Neuronal stem cell (in vitro differentiated cells): Measurements from ENCODE around the gene ERBIN.

Experiments used
- DNase-seq: peaks from one replicate; pipeline ENCODE4 v3.0.0-alpha.2; 2013; ENCODE audit warnings: low spot score
- H2AFZ ChIP-seq: one replicate; pipeline ENCODE4 v1.6.1; 2013; ENCODE audit warnings: mild to moderate bottlenecking, low read length, inconsistent platforms
- H2AK5ac ChIP-seq: 2 replicates; pipeline ENCODE4 v1.6.1; 2013; ENCODE audit warnings: low read depth, mild to moderate bottlenecking, inconsistent platforms, low read length, moderate library complexity, mixed read lengths
- H2BK120ac ChIP-seq: 2 replicates; pipeline ENCODE4 v1.6.1; 2013; ENCODE audit warnings: low read depth, mild to moderate bottlenecking, inconsistent platforms, low read length, moderate library complexity, mixed read lengths
- H2BK12ac ChIP-seq: one replicate; pipeline ENCODE4 v1.6.1; 2013; ENCODE audit warnings: low read length, inconsistent platforms
- H2BK15ac ChIP-seq: 2 replicates; pipeline ENCODE4 v1.6.1; 2013; ENCODE audit warnings: mild to moderate bottlenecking, low read length, inconsistent platforms, mixed read lengths
- H2BK5ac ChIP-seq: one replicate; pipeline ENCODE4 v1.6.1; 2013; ENCODE audit warnings: inconsistent platforms, mild to moderate bottlenecking, low read length, moderate library complexity
- H3K14ac ChIP-seq: one replicate; pipeline ENCODE4 v1.6.1; 2013; ENCODE audit warnings: low read length, inconsistent platforms
- H3K18ac ChIP-seq: 2 replicates; pipeline ENCODE4 v1.6.1; 2013; ENCODE audit warnings: low read length, inconsistent platforms
- H3K23ac ChIP-seq: 2 replicates; pipeline ENCODE4 v1.6.1; 2013; ENCODE audit warnings: low read depth, mild to moderate bottlenecking, mixed read lengths, low read length, inconsistent platforms; ENCODE audit not compliant: poor library complexity
- H3K27ac ChIP-seq: replicated peaks from 3 replicates; pipeline ENCODE4 v1.5.1; 2013; ENCODE audit warnings: low read length, inconsistent platforms
- H3K27me3 ChIP-seq, 3 experiments: 2 replicates each; pipeline ENCODE4 v1.6.1; 2013; ENCODE audit warnings: low read length in 3 of 3, mild to moderate bottlenecking in 2 of 3, inconsistent platforms in 1 of 3, low read depth in 1 of 3, mixed read lengths in 1 of 3, moderate library complexity in 1 of 3; ENCODE audit not compliant: control insufficient read depth in 3 of 3, insufficient read depth in 3 of 3
- H3K36me3 ChIP-seq, 2 donors: replicated peaks in 1 of 2; 2 replicates each; pipeline ENCODE4 v1.6.1; 2013; ENCODE audit warnings: low read length in 2 of 2; ENCODE audit not compliant: control insufficient read depth in 2 of 2, insufficient read depth in 2 of 2
- H3K4ac ChIP-seq: 2 replicates; pipeline ENCODE4 v1.6.1; 2013; ENCODE audit warnings: inconsistent platforms, mild to moderate bottlenecking, low read length, moderate library complexity
- H3K4me1 ChIP-seq, 2 donors: 1 replicate in 1 of 2; 2 replicates in 1 of 2; pipeline ENCODE4 v1.6.1; 2013; ENCODE audit warnings: low read length in 2 of 2, low read depth in 1 of 2; ENCODE audit not compliant: control insufficient read depth in 2 of 2, insufficient read depth in 1 of 2
- H3K4me2 ChIP-seq: one replicate; pipeline ENCODE4 v1.6.1; 2013; ENCODE audit warnings: mild to moderate bottlenecking, low read length, inconsistent platforms; ENCODE audit not compliant: insufficient read depth, poor library complexity, severe bottlenecking
- H3K4me3 ChIP-seq, 2 donors: 2 replicates each; pipeline ENCODE4 v1.5.1; 2013; ENCODE audit warnings: low read length in 2 of 2, mild to moderate bottlenecking in 2 of 2, inconsistent platforms in 1 of 2, moderate library complexity in 1 of 2
- H3K79me1 ChIP-seq: one replicate; pipeline ENCODE4 v1.6.1; 2013; ENCODE audit warnings: low read depth, mild to moderate bottlenecking, inconsistent platforms, low read length, moderate library complexity
- H3K9ac ChIP-seq: one replicate; pipeline ENCODE4 v1.6.1; 2013; ENCODE audit warnings: mild to moderate bottlenecking, low read depth, low read length, inconsistent platforms; ENCODE audit not compliant: poor library complexity
- H3K9me3 ChIP-seq, 2 donors: replicated peaks in 1 of 2; 2 replicates each; pipeline versions ENCODE3 to v1.6.1; 2013; ENCODE audit warnings: low read length in 2 of 2, mild to moderate bottlenecking in 2 of 2, inconsistent platforms in 1 of 2, low read depth in 1 of 2, mixed read lengths in 1 of 2, moderate library complexity in 1 of 2; ENCODE audit not compliant: control insufficient read depth in 2 of 2, insufficient read depth in 1 of 2
- H4K8ac ChIP-seq: one replicate; pipeline ENCODE4 v1.6.1; 2013; ENCODE audit warnings: low read depth, mild to moderate bottlenecking, inconsistent platforms, low read length, moderate library complexity
- H4K91ac ChIP-seq: one replicate; pipeline ENCODE4 v1.6.1; 2013; ENCODE audit warnings: low read length, low read depth, mild to moderate bottlenecking, inconsistent platforms; ENCODE audit not compliant: poor library complexity
- WGBS, 2 donors: extraction: QIAGEN DNeasy Blood & Tissue Kit; methylation state at CpG; one replicate each; pipeline ENCODE4 v1.1.7; 2013; ENCODE audit warnings: missing lambda C conversion rate in 2 of 2, mixed read lengths in 1 of 2; ENCODE audit not compliant: insufficient read length in 2 of 2, insufficient replicate concordance in 1 of 2; ENCODE audit errors: extremely low coverage in 2 of 2; 5-methylcytosine and 5-hydroxymethylcytosine counted together

Gene ERBIN

GRCh38 chr5:65923339-65923738 is 3.0 kb upstream of the ERBIN start:
- H3K4me2 ChIP-seq = no peak overlapping the region
- H3K36me3 ChIP-seq = no peaks in the 10 kb centered on the region
- H3K4me3 ChIP-seq = no peak overlapping the region
- peaks cover 0 to 2% of the 10 kb centered on the region in 2 donors for H3K4me1 ChIP-seq
- H2BK5ac ChIP-seq = no peak overlapping the region
- H3K27me3 ChIP-seq = no peaks in the 10 kb centered on the region
- WGBS, 2 donors = no CpG with 5 or more reads among the region's 5 CpGs
- H3K9ac ChIP-seq = no peak overlapping the region
- DNase-seq = no peak
- H4K91ac ChIP-seq = no peak overlapping the region
- H2BK120ac ChIP-seq = no peak overlapping the region
- peaks cover 2% of the 10 kb centered on the region for H3K79me1 ChIP-seq
- no peak overlapping the region for H3K14ac ChIP-seq
- H3K9me3 ChIP-seq = no peaks in the 10 kb centered on the region
- no peak overlapping the region for H2AFZ ChIP-seq
- no peak overlapping the region for H3K4ac ChIP-seq
- no peak overlapping the region for H3K27ac ChIP-seq
- no peak overlapping the region for H3K18ac ChIP-seq
- no peak overlapping the region for H2BK12ac ChIP-seq
- H2BK15ac ChIP-seq = no peak overlapping the region
- no peak overlapping the region for H4K8ac ChIP-seq
- no peak overlapping the region for H2AK5ac ChIP-seq
- H3K23ac ChIP-seq = no peak overlapping the region

GRCh38 chr5:65924366-65925043 is 1.9 kb upstream of the ERBIN start:
- Histone ChIP-seq H2AK5ac (no peak overlapping the region), H3K14ac (no peak overlapping the region), H3K18ac (peak overlapping the region; percentile 100), H3K9ac (peak overlapping the region; percentile 96), H3K9me3 (no peaks in the 10 kb centered on the region), H3K27me3 (no peaks in the 10 kb centered on the region), H2BK15ac (no peak overlapping the region), H3K79me1 (peaks cover 2% of the 10 kb centered on the region), H4K8ac (no peak overlapping the region), H3K27ac (peak overlapping the region; percentile 97), H3K36me3 (no peaks in the 10 kb centered on the region), H4K91ac (peak overlapping the region; percentile 95), H3K4ac (no peak overlapping the region), H3K4me1 (peaks cover 0 to 2% of the 10 kb centered on the region in 2 donors), H2BK5ac (no peak overlapping the region), H3K4me2 (peak overlapping the region; percentile 99), H3K4me3 (peak overlapping the region; percentile 69 to 88), H2AFZ (peak overlapping the region; percentile 90), H3K23ac (peak overlapping the region; percentile 90), H2BK120ac (no peak overlapping the region), H2BK12ac (no peak overlapping the region)
- WGBS, 2 donors = no CpG with 5 or more reads among the region's 19 CpGs
- no peak for DNase-seq

- Histone ChIP-seq H3K4me2 (peak overlapping the region; percentile 99), H3K36me3 (peaks cover 0 to 6% of the 10 kb centered on the region in 2 donors), H3K14ac (peak overlapping the region; percentile 78), H2BK5ac (no peak overlapping the region), H2BK12ac (no peak overlapping the region), H2AFZ (peak overlapping the region; percentile 90), H3K79me1 (peaks cover 2% of the 10 kb centered on the region), H3K4ac (peak overlapping the region; percentile 97), H2BK120ac (no peak overlapping the region), H3K4me3 (peak overlapping the region; percentile 69 to 88), H3K23ac (peak overlapping the region; percentile 90), H3K27ac (peak overlapping the region; percentile 97), H3K18ac (peak overlapping the region; percentile 100), H3K9me3 (peaks cover 0 to 2% of the 10 kb centered on the region in 2 donors), H3K27me3 (no peaks in the 10 kb centered on the region), H3K9ac (peak overlapping the region; percentile 96), H4K91ac (peak overlapping the region; percentile 95), H2AK5ac (peak overlapping the region; percentile 82), H2BK15ac (peak overlapping the region; percentile 63), H4K8ac (no peak overlapping the region), H3K4me1 (peaks cover 0 to 2% of the 10 kb centered on the region in 2 donors)
- no CpG with 5 or more reads among the region's 46 CpGs for WGBS, 2 donors
- DNase-seq = peak; percentile 63
Observed at GRCh38 chr5:65925044-65925600, 1.3 kb upstream of the ERBIN start.

- peak overlapping the region; percentile 100 for H3K9ac ChIP-seq
- H3K27me3 ChIP-seq = no peaks in the 10 kb centered on the region
- H3K4me1 ChIP-seq = peaks cover 0 to 2% of the 10 kb centered on the region in 2 donors
- peaks cover 2% of the 10 kb centered on the region for H3K79me1 ChIP-seq
- peak overlapping the region; percentile 98 for H3K23ac ChIP-seq
- H2BK5ac ChIP-seq = peak overlapping the region; percentile 100
- H3K4ac ChIP-seq = peak overlapping the region; percentile 93
- H2BK12ac ChIP-seq = peak overlapping the region; percentile 78
- peaks cover 0 to 4% of the 10 kb centered on the region in 2 donors for H3K9me3 ChIP-seq
- H2BK15ac ChIP-seq = peak overlapping the region; percentile 69
- peak overlapping the region; percentile 100 for H3K14ac ChIP-seq
- peak overlapping the region; percentile 51 for H3K4me2 ChIP-seq
- H2AK5ac ChIP-seq = peak overlapping the region; percentile 92
- peak; percentile 91 for DNase-seq
- H4K8ac ChIP-seq = peak overlapping the region; percentile 52
- H2BK120ac ChIP-seq = peak overlapping the region; percentile 99
- H3K4me3 ChIP-seq = peak overlapping the region; percentile 69 to 100
- peak overlapping the region; percentile 99 for H3K18ac ChIP-seq
- WGBS, 2 donors = no CpG with 5 or more reads among the region's 94 CpGs
- peak overlapping the region; percentile 94 for H4K91ac ChIP-seq
- H2AFZ ChIP-seq = peak overlapping the region; percentile 95
- H3K36me3 ChIP-seq = peaks cover 0 to 12% of the 10 kb centered on the region in 2 donors
- peak overlapping the region; percentile 100 for H3K27ac ChIP-seq
Observed at GRCh38 chr5:65925601-65926275, 637 bp upstream of the ERBIN start.
